OCI-LY3 (cell line): ENCODE results near the gene VWC2L.

Experiments
- H2AFZ ChIP-seq: fragments of 200-600, 300-600 bp; shearing (Covaris generic); 2 replicates; pipeline ENCODE4 v1.6.0; 2014; ENCODE audit warnings: antibody characterized with exemption, low read depth, low read length
- H3K27ac ChIP-seq: fragments of 200-600, 300-600 bp; sonication (generic); 2 replicates; pipeline ENCODE4 v1.5.1; 2014; ENCODE audit warnings: mild to moderate bottlenecking, low read length, moderate library complexity, mixed read lengths
- H3K27me3 ChIP-seq: fragments of 200-600, 300-600 bp; sonication (generic); 2 replicates; pipeline ENCODE4 v1.6.1; 2014; ENCODE audit warnings: low read depth, low read length, mixed read lengths
- H3K36me3 ChIP-seq: fragments of 200-600, 300-600 bp; sonication (generic); replicated peaks from 2 replicates; pipeline ENCODE3; 2014; ENCODE audit warnings: low read depth, low read length, mixed read lengths
- H3K4me1 ChIP-seq: fragments of 300-600, 200-600 bp; sonication (generic); 2 replicates; pipeline ENCODE4 v1.6.1; 2014; ENCODE audit warnings: low read length, mixed read lengths
- H3K4me2 ChIP-seq: fragments of 200-600, 300-600 bp; sonication (generic); 2 replicates; pipeline ENCODE4 v1.6.1; 2014; ENCODE audit warnings: low read length, mixed read lengths
- H3K4me3 ChIP-seq: fragments of 300-600, 200-600 bp; sonication (generic); 2 replicates; pipeline ENCODE4 v1.5.1; 2014; ENCODE audit warnings: antibody characterized with exemption, mild to moderate bottlenecking, low read length, moderate library complexity
- H3K79me2 ChIP-seq: fragments of 300-600, 200-600 bp; shearing (Covaris generic); 2 replicates; pipeline ENCODE4 v1.6.1; 2014; ENCODE audit warnings: mild to moderate bottlenecking, low read length, mixed read lengths
- H3K9ac ChIP-seq: fragments of 300-600, 200-600 bp; shearing (Covaris generic); 2 replicates; pipeline ENCODE4 v1.6.0; 2014; ENCODE audit warnings: mild to moderate bottlenecking, low read length, moderate library complexity
- H3K9me3 ChIP-seq: fragments of 200-600, 300-600 bp; shearing (Covaris generic); 2 replicates; pipeline ENCODE4 v1.6.1; 2014; ENCODE audit warnings: low read length, mixed read lengths; ENCODE audit not compliant: insufficient read depth
- H4K20me1 ChIP-seq: fragments of 200-600, 300-600 bp; sonication (generic); 2 replicates; pipeline ENCODE4 v1.6.1; 2016; ENCODE audit warnings: low read length, mixed read lengths; ENCODE audit not compliant: insufficient read depth
- CTCF ChIP-seq: fragments of 200-600, 300-600 bp; sonication (generic); IDR thresholded peaks from 2 replicates; pipeline ENCODE4 v1.5.1; 2014; ENCODE audit warnings: antibody characterized with exemption, low read length, low read depth
- EZH2phosphoT487 ChIP-seq: fragments of 200-600 bp; shearing (Covaris generic); IDR thresholded peaks from 2 replicates; pipeline ENCODE4 v1.6.1; 2018; ENCODE audit warnings: antibody characterized with exemption, mixed run types, low read depth

The VWC2L gene

GRCh38 chr2:214519258-214519818 lies 108.5 kb downstream of the VWC2L start:
- Histone ChIP-seq H3K36me3 (no peaks in the 10 kb centered on the region), H2AFZ (no peak overlapping the region), H4K20me1 (no peaks in the 10 kb centered on the region), H3K79me2 (no peaks in the 10 kb centered on the region), H3K4me3 (no peak overlapping the region), H3K9me3 (no peaks in the 10 kb centered on the region), H3K4me1 (no peaks in the 10 kb centered on the region), H3K27me3 (no peaks in the 10 kb centered on the region), H3K9ac (no peak overlapping the region), H3K27ac (no peak overlapping the region), H3K4me2 (no peak overlapping the region)
- TF ChIP-seq EZH2phosphoT487 = no peak
- TF ChIP-seq CTCF = no peak

- H3K4me2 ChIP-seq = no peak overlapping the region
- H3K79me2 ChIP-seq = no peaks in the 10 kb centered on the region
- no peak overlapping the region for H3K9ac ChIP-seq
- H3K27ac ChIP-seq = no peak overlapping the region
- no peaks in the 10 kb centered on the region for H4K20me1 ChIP-seq
- H3K9me3 ChIP-seq = no peaks in the 10 kb centered on the region
- no peaks in the 10 kb centered on the region for H3K36me3 ChIP-seq
- no peak overlapping the region for H3K4me3 ChIP-seq
- TF ChIP-seq CTCF = no peak
- no peak for TF ChIP-seq EZH2phosphoT487
- H2AFZ ChIP-seq = no peak overlapping the region
- no peaks in the 10 kb centered on the region for H3K4me1 ChIP-seq
- no peaks in the 10 kb centered on the region for H3K27me3 ChIP-seq
Measured at GRCh38 chr2:214529021-214529420, 118.2 kb downstream of the VWC2L start.

- Histone ChIP-seq H3K27me3 (no peaks in the 10 kb centered on the region), H3K4me3 (no peak overlapping the region), H3K36me3 (no peaks in the 10 kb centered on the region), H3K9ac (no peak overlapping the region), H3K4me1 (no peaks in the 10 kb centered on the region), H3K79me2 (no peaks in the 10 kb centered on the region), H3K27ac (no peak overlapping the region), H4K20me1 (no peaks in the 10 kb centered on the region), H3K9me3 (no peaks in the 10 kb centered on the region), H2AFZ (no peak overlapping the region), H3K4me2 (no peak overlapping the region)
- no peak for TF ChIP-seq EZH2phosphoT487
- TF ChIP-seq CTCF = no peak
Measured at GRCh38 chr2:214529514-214529913, 118.7 kb downstream of the VWC2L start.

- Histone ChIP-seq H3K9ac (no peak overlapping the region), H3K4me1 (no peaks in the 10 kb centered on the region), H3K4me2 (no peak overlapping the region), H3K27me3 (no peaks in the 10 kb centered on the region), H3K79me2 (no peaks in the 10 kb centered on the region), H4K20me1 (no peaks in the 10 kb centered on the region), H3K9me3 (no peaks in the 10 kb centered on the region), H3K4me3 (no peak overlapping the region), H3K36me3 (no peaks in the 10 kb centered on the region), H3K27ac (no peak overlapping the region), H2AFZ (no peak overlapping the region)
- no peak for TF ChIP-seq EZH2phosphoT487
- no peak for TF ChIP-seq CTCF
Measured at GRCh38 chr2:214533541-214533940, 122.7 kb downstream of the VWC2L start.
